Neuronal stem cell (in vitro differentiated cells): Measurements from ENCODE around the gene MTG2.
A peak's percentile ranks its signal among the peaks of the same experiment; 100 is the strongest.
"Not testable (repeated sequence)": the region's sequence is repeated elsewhere in the genome, so short reads cannot be mapped to it uniquely, and the experiment has no call there.

Source experiments
- DNase-seq: peaks from one replicate; pipeline ENCODE4 v3.0.0-alpha.2; 2013; ENCODE audit warnings: low spot score
- H2AFZ ChIP-seq: one replicate; pipeline ENCODE4 v1.6.1; 2013; ENCODE audit warnings: mild to moderate bottlenecking, low read length, inconsistent platforms
- H2AK5ac ChIP-seq: 2 replicates; pipeline ENCODE4 v1.6.1; 2013; ENCODE audit warnings: low read depth, mild to moderate bottlenecking, inconsistent platforms, low read length, moderate library complexity, mixed read lengths
- H2BK120ac ChIP-seq: 2 replicates; pipeline ENCODE4 v1.6.1; 2013; ENCODE audit warnings: low read depth, mild to moderate bottlenecking, inconsistent platforms, low read length, moderate library complexity, mixed read lengths
- H2BK12ac ChIP-seq: one replicate; pipeline ENCODE4 v1.6.1; 2013; ENCODE audit warnings: low read length, inconsistent platforms
- H2BK15ac ChIP-seq: 2 replicates; pipeline ENCODE4 v1.6.1; 2013; ENCODE audit warnings: mild to moderate bottlenecking, low read length, inconsistent platforms, mixed read lengths
- H2BK5ac ChIP-seq: one replicate; pipeline ENCODE4 v1.6.1; 2013; ENCODE audit warnings: inconsistent platforms, mild to moderate bottlenecking, low read length, moderate library complexity
- H3K14ac ChIP-seq: one replicate; pipeline ENCODE4 v1.6.1; 2013; ENCODE audit warnings: low read length, inconsistent platforms
- H3K18ac ChIP-seq: 2 replicates; pipeline ENCODE4 v1.6.1; 2013; ENCODE audit warnings: low read length, inconsistent platforms
- H3K23ac ChIP-seq: 2 replicates; pipeline ENCODE4 v1.6.1; 2013; ENCODE audit warnings: low read depth, mild to moderate bottlenecking, mixed read lengths, low read length, inconsistent platforms; ENCODE audit not compliant: poor library complexity
- H3K27ac ChIP-seq: replicated peaks from 3 replicates; pipeline ENCODE4 v1.5.1; 2013; ENCODE audit warnings: low read length, inconsistent platforms
- H3K27me3 ChIP-seq, 3 experiments: 2 replicates each; pipeline ENCODE4 v1.6.1; 2013; ENCODE audit warnings: low read length in 3 of 3, mild to moderate bottlenecking in 2 of 3, inconsistent platforms in 1 of 3, low read depth in 1 of 3, mixed read lengths in 1 of 3, moderate library complexity in 1 of 3; ENCODE audit not compliant: control insufficient read depth in 3 of 3, insufficient read depth in 3 of 3
- H3K36me3 ChIP-seq, 2 donors: replicated peaks in 1 of 2; 2 replicates each; pipeline ENCODE4 v1.6.1; 2013; ENCODE audit warnings: low read length in 2 of 2; ENCODE audit not compliant: control insufficient read depth in 2 of 2, insufficient read depth in 2 of 2
- H3K4ac ChIP-seq: 2 replicates; pipeline ENCODE4 v1.6.1; 2013; ENCODE audit warnings: inconsistent platforms, mild to moderate bottlenecking, low read length, moderate library complexity
- H3K4me1 ChIP-seq, 2 donors: 1 replicate in 1 of 2; 2 replicates in 1 of 2; pipeline ENCODE4 v1.6.1; 2013; ENCODE audit warnings: low read length in 2 of 2, low read depth in 1 of 2; ENCODE audit not compliant: control insufficient read depth in 2 of 2, insufficient read depth in 1 of 2
- H3K4me2 ChIP-seq: one replicate; pipeline ENCODE4 v1.6.1; 2013; ENCODE audit warnings: mild to moderate bottlenecking, low read length, inconsistent platforms; ENCODE audit not compliant: insufficient read depth, poor library complexity, severe bottlenecking
- H3K4me3 ChIP-seq, 2 donors: 2 replicates each; pipeline ENCODE4 v1.5.1; 2013; ENCODE audit warnings: low read length in 2 of 2, mild to moderate bottlenecking in 2 of 2, inconsistent platforms in 1 of 2, moderate library complexity in 1 of 2
- H3K79me1 ChIP-seq: one replicate; pipeline ENCODE4 v1.6.1; 2013; ENCODE audit warnings: low read depth, mild to moderate bottlenecking, inconsistent platforms, low read length, moderate library complexity
- H3K9ac ChIP-seq: one replicate; pipeline ENCODE4 v1.6.1; 2013; ENCODE audit warnings: mild to moderate bottlenecking, low read depth, low read length, inconsistent platforms; ENCODE audit not compliant: poor library complexity
- H3K9me3 ChIP-seq, 2 donors: replicated peaks in 1 of 2; 2 replicates each; pipeline versions ENCODE3 to v1.6.1; 2013; ENCODE audit warnings: low read length in 2 of 2, mild to moderate bottlenecking in 2 of 2, inconsistent platforms in 1 of 2, low read depth in 1 of 2, mixed read lengths in 1 of 2, moderate library complexity in 1 of 2; ENCODE audit not compliant: control insufficient read depth in 2 of 2, insufficient read depth in 1 of 2
- H4K8ac ChIP-seq: one replicate; pipeline ENCODE4 v1.6.1; 2013; ENCODE audit warnings: low read depth, mild to moderate bottlenecking, inconsistent platforms, low read length, moderate library complexity
- H4K91ac ChIP-seq: one replicate; pipeline ENCODE4 v1.6.1; 2013; ENCODE audit warnings: low read length, low read depth, mild to moderate bottlenecking, inconsistent platforms; ENCODE audit not compliant: poor library complexity
- WGBS, 2 donors: extraction: QIAGEN DNeasy Blood & Tissue Kit; methylation state at CpG; one replicate each; pipeline ENCODE4 v1.1.7; 2013; ENCODE audit warnings: missing lambda C conversion rate in 2 of 2, mixed read lengths in 1 of 2; ENCODE audit not compliant: insufficient read length in 2 of 2, insufficient replicate concordance in 1 of 2; ENCODE audit errors: extremely low coverage in 2 of 2; 5-methylcytosine and 5-hydroxymethylcytosine counted together

The MTG2 gene

DNA sequence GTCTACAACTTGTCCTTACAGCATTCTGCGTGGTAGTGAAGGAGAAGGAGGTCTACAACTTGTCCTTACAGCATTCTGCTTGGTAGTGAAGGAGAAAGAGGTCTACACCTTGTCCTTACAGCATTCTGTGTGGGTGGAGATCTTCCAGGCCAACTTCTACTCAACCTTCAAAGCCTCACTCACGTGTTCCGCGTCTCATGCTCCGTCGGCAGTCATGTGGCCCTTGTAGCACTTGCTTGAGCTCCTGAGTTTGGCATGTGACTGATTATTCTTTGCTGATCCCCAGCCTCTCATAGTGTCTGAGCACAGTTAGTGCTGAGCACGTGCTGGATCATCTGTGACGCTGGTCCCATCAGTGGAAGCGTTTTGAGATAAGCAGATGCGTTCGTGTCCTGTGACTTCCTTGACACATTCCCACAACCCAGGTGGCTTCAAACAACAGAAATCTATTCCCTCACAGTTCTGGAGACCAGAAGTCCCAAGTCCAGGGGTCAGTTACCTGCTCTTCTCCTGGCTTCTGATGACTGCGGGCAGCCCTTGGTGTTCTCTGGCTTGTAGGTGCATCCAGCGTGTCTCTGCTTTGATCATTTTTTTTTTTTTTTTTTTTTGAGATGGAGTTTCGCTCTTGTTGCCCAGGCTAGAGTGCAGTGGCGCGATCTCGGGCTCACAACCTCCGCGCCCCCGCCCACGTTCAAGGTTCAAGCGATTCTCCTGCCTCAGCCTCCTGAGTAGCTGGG lies 36.6 kb upstream of the MTG2 start:
- Histone ChIP-seq H3K36me3 (peaks cover 15 to 44% of the 10 kb centered on the region in 2 donors), H3K4me3 (no peak overlapping the region), H3K79me1 (peaks cover 30% of the 10 kb centered on the region), H2AK5ac (no peak overlapping the region), H4K91ac (no peak overlapping the region), H2BK12ac (no peak overlapping the region), H3K27me3 (no peaks in the 10 kb centered on the region), H3K27ac (no peak overlapping the region), H3K18ac (no peak overlapping the region), H3K4me1 (peaks cover 12 to 14% of the 10 kb centered on the region in 2 donors), H2BK120ac (no peak overlapping the region), H4K8ac (no peak overlapping the region), H3K4ac (no peak overlapping the region), H2BK5ac (no peak overlapping the region), H3K14ac (no peak overlapping the region), H3K4me2 (no peak overlapping the region), H3K23ac (peak overlapping the region; percentile 5), H3K9me3 (peaks cover 3 to 6% of the 10 kb centered on the region in 2 donors), H2BK15ac (no peak overlapping the region), H2AFZ (no peak overlapping the region), H3K9ac (peak overlapping the region; percentile 53)
- no CpG with 5 or more reads among the region's 22 CpGs for WGBS, 2 donors
- DNase-seq, result no peak

DNA sequence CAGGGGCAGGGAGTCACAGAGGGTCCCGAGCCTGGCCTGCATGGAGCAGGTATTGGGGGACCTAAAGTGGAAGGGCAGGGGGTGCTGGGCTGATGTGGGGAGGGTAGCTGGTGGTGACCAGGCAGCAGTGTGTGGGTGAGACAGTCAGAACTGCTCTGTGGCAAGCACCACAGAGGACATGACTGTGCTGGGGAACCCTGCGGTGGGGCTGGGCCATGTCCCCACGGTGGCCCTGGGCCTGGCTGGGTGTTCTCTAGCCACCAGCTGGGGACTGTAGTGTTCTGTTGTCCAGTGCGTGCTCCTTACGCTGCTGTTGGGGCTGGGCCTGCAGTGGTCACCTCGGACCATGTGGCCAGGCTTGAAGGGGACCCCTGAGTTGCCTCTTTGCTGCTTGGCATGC lies 35.7 kb upstream of the MTG2 start:
- H4K91ac ChIP-seq, result no peak overlapping the region
- H3K23ac ChIP-seq, result peak overlapping the region; percentile 86
- H3K27me3 ChIP-seq, result no peaks in the 10 kb centered on the region
- H3K14ac ChIP-seq, result no peak overlapping the region
- H3K4me2 ChIP-seq, result no peak overlapping the region
- DNase-seq, result no peak
- no peak overlapping the region for H2AFZ ChIP-seq
- H3K27ac ChIP-seq, result no peak overlapping the region
- peaks cover 14 to 42% of the 10 kb centered on the region in 2 donors for H3K36me3 ChIP-seq
- peaks cover 31% of the 10 kb centered on the region for H3K79me1 ChIP-seq
- peaks cover 7 to 10% of the 10 kb centered on the region in 2 donors for H3K4me1 ChIP-seq
- no CpG with 5 or more reads among the region's 6 CpGs for WGBS, 2 donors
- no peak overlapping the region for H2BK12ac ChIP-seq
- no peak overlapping the region for H2BK5ac ChIP-seq
- H3K4ac ChIP-seq, result no peak overlapping the region
- H2AK5ac ChIP-seq, result no peak overlapping the region
- no peak overlapping the region for H2BK120ac ChIP-seq
- H4K8ac ChIP-seq, result peak overlapping the region; percentile 25
- peak overlapping the region; percentile 54 for H3K9ac ChIP-seq
- peak overlapping the region in 1 of 2 donors; percentile 38 for H3K4me3 ChIP-seq
- H3K9me3 ChIP-seq, result peaks cover 3 to 6% of the 10 kb centered on the region in 2 donors
- H3K18ac ChIP-seq, result no peak overlapping the region
- H2BK15ac ChIP-seq, result no peak overlapping the region

- H3K4me1 ChIP-seq, result peaks cover 7 to 10% of the 10 kb centered on the region in 2 donors
- peak overlapping the region; percentile 33 for H3K9ac ChIP-seq
- no peak overlapping the region for H3K18ac ChIP-seq
- WGBS, 2 donors, result no CpG with 5 or more reads among the region's 9 CpGs
- H3K36me3 ChIP-seq, result peaks cover 17 to 46% of the 10 kb centered on the region in 2 donors
- no peak for DNase-seq
- no peak overlapping the region for H3K27ac ChIP-seq
- no peak overlapping the region for H2BK120ac ChIP-seq
- H2AK5ac ChIP-seq, result no peak overlapping the region
- H3K9me3 ChIP-seq, result peaks cover 3 to 6% of the 10 kb centered on the region in 2 donors
- H3K4me2 ChIP-seq, result no peak overlapping the region
- H4K91ac ChIP-seq, result no peak overlapping the region
- H2BK5ac ChIP-seq, result no peak overlapping the region
- no peak overlapping the region for H3K4me3 ChIP-seq
- H2BK15ac ChIP-seq, result no peak overlapping the region
- peaks cover 32% of the 10 kb centered on the region for H3K79me1 ChIP-seq
- H2AFZ ChIP-seq, result no peak overlapping the region
- no peaks in the 10 kb centered on the region for H3K27me3 ChIP-seq
- no peak overlapping the region for H3K4ac ChIP-seq
- H2BK12ac ChIP-seq, result no peak overlapping the region
- no peak overlapping the region for H3K14ac ChIP-seq
- H4K8ac ChIP-seq, result no peak overlapping the region
- H3K23ac ChIP-seq, result peak overlapping the region; percentile 86
These were observed 35.3 kb upstream of the MTG2 start for GRCh38 chr20:62147528-62147927.

DNA sequence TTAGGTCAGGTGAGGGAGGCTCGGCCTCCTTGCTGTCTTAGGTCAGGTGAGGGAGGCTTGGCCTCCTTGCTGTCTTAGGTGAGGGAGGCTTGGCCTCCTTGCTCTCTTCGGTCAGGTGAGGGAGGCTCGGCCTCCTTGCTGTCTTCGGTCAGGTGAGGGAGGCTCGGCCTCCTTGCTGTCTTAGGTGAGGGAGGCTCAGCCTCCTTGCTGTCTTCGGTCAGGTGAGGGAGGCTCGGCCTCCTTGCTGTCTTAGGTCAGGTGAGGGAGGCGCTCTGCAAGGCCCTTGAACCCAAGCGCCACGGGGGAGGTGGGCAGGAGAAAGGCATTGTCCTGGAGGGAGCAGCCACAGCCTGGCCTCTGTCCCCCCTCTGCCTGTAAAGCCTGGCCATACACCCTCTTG lies 34.4 kb upstream of the MTG2 start:
- not testable (repeated sequence) for H2BK5ac ChIP-seq, H3K18ac ChIP-seq, H3K4me2 ChIP-seq, H3K23ac ChIP-seq, H3K27ac ChIP-seq, H3K27me3 ChIP-seq, H4K91ac ChIP-seq, H2AFZ ChIP-seq, DNase-seq, H4K8ac ChIP-seq, H3K14ac ChIP-seq, H2BK15ac ChIP-seq, H2BK120ac ChIP-seq, H3K4me3 ChIP-seq, H3K9me3 ChIP-seq, H3K4ac ChIP-seq, H2BK12ac ChIP-seq
- Histone ChIP-seq H3K9ac (peak overlapping the region; percentile 68), H3K79me1 (peaks cover 33% of the 10 kb centered on the region), H2AK5ac (peak overlapping the region; percentile 14), H3K4me1 (peaks cover 7 to 10% of the 10 kb centered on the region in 2 donors), H3K36me3 (peaks cover 18 to 54% of the 10 kb centered on the region in 2 donors)
- no CpG with 5 or more reads among the region's 10 CpGs for WGBS, 2 donors
